Measurements from ENCODE around the gene ALDH8A1. TPM values are rescaled to one million over a fixed set of nuclear protein-coding genes. Genes with fewer than 3 reads are reported as not detected.

ALDH8A1 gene
- total RNA-seq, 2 donors from 2014 or later, result 0.35 TPM; not detected in 1

- no peak for TF ChIP-seq CTCF (IDR thresholded peaks at IDR 0.05)
- no peak for DNase-seq (ENCODE audit: low spot score)
- H3K36me3 ChIP-seq, result peaks cover 18% of the 10 kb centered on the region
- H3K4me3 ChIP-seq, result no peak overlapping the region
- H3K9me3 ChIP-seq, result peaks cover 0 to 13% of the 10 kb centered on the region in 2 donors
- no peaks in the 10 kb centered on the region for H3K4me1 ChIP-seq
- H3K27ac ChIP-seq, result no peak overlapping the region
- H3K27me3 ChIP-seq, result no peaks in the 10 kb centered on the region
These were observed 9.7 kb upstream of the ALDH8A1 start for GRCh38 chr6:134959603-134960002.

- no peak overlapping the region for H3K4me3 ChIP-seq
- no peaks in the 10 kb centered on the region for H3K4me1 ChIP-seq
- H3K9me3 ChIP-seq, result peaks cover 0 to 13% of the 10 kb centered on the region in 2 donors
- no peaks in the 10 kb centered on the region for H3K36me3 ChIP-seq
- no peak for TF ChIP-seq CTCF (IDR thresholded peaks at IDR 0.05)
- H3K27ac ChIP-seq, result no peak overlapping the region
- H3K27me3 ChIP-seq, result no peaks in the 10 kb centered on the region
- DNase-seq (ENCODE audit: low spot score), result no peak
These were observed 6.8 kb upstream of the ALDH8A1 start for GRCh38 chr6:134956676-134957075.

DNA sequence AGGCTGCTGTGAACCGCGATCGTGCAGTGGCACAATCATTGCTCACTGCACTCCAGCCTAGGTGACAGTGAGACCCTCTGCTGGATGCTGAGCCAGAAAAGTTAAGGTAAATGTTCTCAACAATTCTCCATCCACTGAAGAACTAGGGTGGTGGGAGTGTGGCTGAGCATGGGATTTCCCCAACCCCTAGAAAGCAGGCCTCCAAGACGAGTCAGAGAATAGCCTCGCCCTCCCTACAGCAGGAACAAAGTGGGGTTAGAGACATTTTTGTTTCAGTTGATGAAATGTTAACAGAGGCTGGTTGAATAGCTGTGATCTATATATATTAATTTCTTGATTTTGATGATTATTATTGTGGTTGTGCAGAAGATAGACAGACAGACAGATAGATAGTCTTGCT is 6.1 kb upstream of the ALDH8A1 start:
- TF ChIP-seq CTCF (IDR thresholded peaks at IDR 0.05), result no peak
- no peaks in the 10 kb centered on the region for H3K27me3 ChIP-seq
- H3K36me3 ChIP-seq, result no peaks in the 10 kb centered on the region
- peaks cover 0 to 13% of the 10 kb centered on the region in 2 donors for H3K9me3 ChIP-seq
- DNase-seq (ENCODE audit: low spot score), result no peak
- H3K4me3 ChIP-seq, result no peak overlapping the region
- H3K4me1 ChIP-seq, result no peaks in the 10 kb centered on the region
- no peak overlapping the region for H3K27ac ChIP-seq

GRCh38 chr6:134954272-134955000 is 4.5 kb upstream of the ALDH8A1 start:
- H3K27ac ChIP-seq, result no peak overlapping the region
- no peaks in the 10 kb centered on the region for H3K36me3 ChIP-seq
- H3K4me1 ChIP-seq, result no peaks in the 10 kb centered on the region
- no peaks in the 10 kb centered on the region for H3K27me3 ChIP-seq
- no peak for DNase-seq (ENCODE audit: low spot score)
- peaks cover 0 to 4% of the 10 kb centered on the region in 2 donors for H3K9me3 ChIP-seq
- TF ChIP-seq CTCF (IDR thresholded peaks at IDR 0.05), result no peak
- no peak overlapping the region for H3K4me3 ChIP-seq

- no peaks in the 10 kb centered on the region for H3K36me3 ChIP-seq
- no peaks in the 10 kb centered on the region for H3K9me3 ChIP-seq
- H3K27me3 ChIP-seq, result no peaks in the 10 kb centered on the region
- no peak for TF ChIP-seq CTCF (IDR thresholded peaks at IDR 0.05)
- DNase-seq (ENCODE audit: low spot score), result no peak
- no peaks in the 10 kb centered on the region for H3K4me1 ChIP-seq
- no peak overlapping the region for H3K4me3 ChIP-seq
- H3K27ac ChIP-seq, result no peak overlapping the region
These were observed 1.8 kb upstream of the ALDH8A1 start for GRCh38 chr6:134951494-134952263.
